Right hindlimb (tissue), 1 donor: ENCODE measurements around the gene PRKAR2A.
"Not testable (repeated sequence)": the region's sequence is repeated elsewhere in the genome, so short reads cannot be mapped to it uniquely, and the experiment has no call there.

Source experiments
- DNase-seq: peaks from one replicate; pipeline ENCODE4 v3.0.0-alpha.2; 2018

PRKAR2A gene

GRCh38 chr3:48776854-48777253 lies 70.8 kb downstream of the PRKAR2A start:
- DNase-seq: no peak

GRCh38 chr3:48770192-48770502 lies 77.5 kb downstream of the PRKAR2A start:
- no peak for DNase-seq

- no peak for DNase-seq
Measured at GRCh38 chr3:48765376-48765775, 82.3 kb downstream of the PRKAR2A start.

GRCh38 chr3:48762816-48763215 lies 84.9 kb downstream of the PRKAR2A start:
- no peak for DNase-seq

- DNase-seq: not testable (repeated sequence)
Measured at GRCh38 chr3:48759991-48760540, 87.6 kb downstream of the PRKAR2A start.

GRCh38 chr3:48759531-48759930 lies 88.1 kb downstream of the PRKAR2A start:
- not testable (repeated sequence) for DNase-seq

GRCh38 chr3:48759071-48759470 lies 88.6 kb downstream of the PRKAR2A start:
- no peak for DNase-seq

GRCh38 chr3:48756640-48757039 lies 91.0 kb downstream of the PRKAR2A start:
- no peak for DNase-seq

GRCh38 chr3:48750856-48751255 lies 96.8 kb downstream of the PRKAR2A start:
- no peak for DNase-seq

- DNase-seq: no peak
Measured at GRCh38 chr3:48748754-48749153, 98.9 kb downstream of the PRKAR2A start.

GRCh38 chr3:48747706-48748105 lies 100.0 kb downstream of the PRKAR2A start:
- DNase-seq: peak; percentile 17

- no peak for DNase-seq
Measured at GRCh38 chr3:48747015-48747615, 100.6 kb downstream of the PRKAR2A start.

GRCh38 chr3:48743773-48744172 lies 103.9 kb downstream of the PRKAR2A start:
- DNase-seq: no peak

- not testable (repeated sequence) for DNase-seq
Measured at GRCh38 chr3:48741226-48741625, 106.4 kb downstream of the PRKAR2A start.

GRCh38 chr3:48739955-48740823 lies 107.5 kb downstream of the PRKAR2A start:
- peak; percentile 74 for DNase-seq

GRCh38 chr3:48739617-48739954 lies 108.1 kb downstream of the PRKAR2A start:
- no peak for DNase-seq

- no peak for DNase-seq
Measured at GRCh38 chr3:48738926-48739616, 108.6 kb downstream of the PRKAR2A start.

GRCh38 chr3:48738144-48738536 lies 109.5 kb downstream of the PRKAR2A start:
- no peak for DNase-seq

- DNase-seq: not testable (repeated sequence)
Measured at GRCh38 chr3:48735075-48735767, 112.5 kb downstream of the PRKAR2A start.

- not testable (repeated sequence) for DNase-seq
Measured at GRCh38 chr3:48734541-48734940, 113.1 kb downstream of the PRKAR2A start.

GRCh38 chr3:48733752-48734518 lies 113.7 kb downstream of the PRKAR2A start:
- DNase-seq: not testable (repeated sequence)

- no peak for DNase-seq
Measured at GRCh38 chr3:48727511-48727910, 120.2 kb downstream of the PRKAR2A start.
